RWPE1 (cell line): ENCODE results near the gene LRTM2.
A peak's percentile ranks its signal among the peaks of the same experiment; 100 is the strongest.

Source experiments
- CTCF ChIA-PET: fragments of 350-600 bp; sonication (Branson Sonifier 250); formaldehyde crosslinking; extraction: SDS; loops from one replicate; lab custom pipeline; 2021; lab: Yijun Ruan, JAX
- POLR2A ChIA-PET: fragments of 400-600 bp; formaldehyde crosslinking; extraction: SDS; loops from one replicate; lab custom pipeline; 2020; ENCODE audit warnings: antibody characterized with exemption; ENCODE audit not compliant: low non-redundant PET; lab: Yijun Ruan, JAX
- DNase-seq: peaks from one replicate; pipeline ENCODE4 v3.0.0; 2012; ENCODE audit warnings: low spot score
- H3K27ac ChIP-seq: fragments of 450-650 bp; 2 replicates; pipeline ENCODE4 v1.5.1; 2017
- CTCF ChIP-seq: fragments of 450-650 bp; conservative IDR thresholded peaks from 2 replicates; pipeline ENCODE4 v1.5.1; 2017; ENCODE audit warnings: low read depth, mild to moderate bottlenecking

LRTM2 gene

GRCh38 chr12:1781772-1782171 lies 38.6 kb upstream of the LRTM2 start:
- CTCF ChIA-PET = interaction anchor here (0.5 to 2.7 kb wide), 4 partner anchors 9 to 84 kb away, joined by 3 to 11 read pairs (median 4); no protein-coding TSS in a partner anchor
- H3K27ac ChIP-seq = no peak overlapping the region
- no peak for DNase-seq
- TF ChIP-seq CTCF = no peak
- POLR2A ChIA-PET = no interaction called here

GRCh38 chr12:1782215-1782614 lies 38.1 kb upstream of the LRTM2 start:
- TF ChIP-seq CTCF = no peak
- no peak overlapping the region for H3K27ac ChIP-seq
- ChIA-PET POLR2A (no interaction called here), CTCF (interaction anchor here (0.5 to 2.7 kb wide), 2 partner anchors 9 to 63 kb away, joined by 4 to 11 read pairs; no protein-coding TSS in a partner anchor)
- DNase-seq = no peak

GRCh38 chr12:1787714-1788113 lies 32.7 kb upstream of the LRTM2 start:
- TF ChIP-seq CTCF = no peak
- DNase-seq = no peak
- ChIA-PET CTCF (interaction anchor here (0.6 kb wide), 1 partner anchor 10 kb away, joined by 3 read pairs; no protein-coding TSS in a partner anchor), POLR2A (no interaction called here)
- no peak overlapping the region for H3K27ac ChIP-seq

GRCh38 chr12:1790444-1790843 lies 29.9 kb upstream of the LRTM2 start:
- TF ChIP-seq CTCF = no peak

GRCh38 chr12:1791104-1791841 lies 29.1 kb upstream of the LRTM2 start:
- DNase-seq = peak; percentile 59
- POLR2A ChIA-PET = no interaction called here
- TF ChIP-seq CTCF = peak; percentile 62
- CTCF ChIA-PET = interaction anchor here (0.5 to 4.3 kb wide), 19 partner anchors 9 to 957 kb away, joined by 3 to 105 read pairs (median 4); partner anchors contain the start of genes ADIPOR2 and WNT5B
- H3K27ac ChIP-seq = no peak overlapping the region

More at GRCh38 chr12:1790444-1790843, 29.9 kb upstream of the LRTM2 start:
- no peak for DNase-seq
- POLR2A ChIA-PET = no interaction called here
- CTCF ChIA-PET = interaction anchor here (0.5 to 4.3 kb wide), 10 partner anchors 8 to 155 kb away, joined by 3 to 105 read pairs (median 8); partner anchors contain the start of gene ADIPOR2
- H3K27ac ChIP-seq = no peak overlapping the region

GRCh38 chr12:1792406-1792805 lies 28.0 kb upstream of the LRTM2 start:
- no peak for DNase-seq
- TF ChIP-seq CTCF = no peak
- ChIA-PET POLR2A (no interaction called here), CTCF (interaction anchor here (0.6 to 4.3 kb wide), 4 partner anchors 100 to 157 kb away, joined by 3 to 105 read pairs (median 15); no protein-coding TSS in a partner anchor)
- no peak overlapping the region for H3K27ac ChIP-seq
